Measurements from ENCODE around the gene PNPLA7.
A peak's percentile ranks its signal among the peaks of the same experiment; 100 is the strongest.

Gene PNPLA7

DNA sequence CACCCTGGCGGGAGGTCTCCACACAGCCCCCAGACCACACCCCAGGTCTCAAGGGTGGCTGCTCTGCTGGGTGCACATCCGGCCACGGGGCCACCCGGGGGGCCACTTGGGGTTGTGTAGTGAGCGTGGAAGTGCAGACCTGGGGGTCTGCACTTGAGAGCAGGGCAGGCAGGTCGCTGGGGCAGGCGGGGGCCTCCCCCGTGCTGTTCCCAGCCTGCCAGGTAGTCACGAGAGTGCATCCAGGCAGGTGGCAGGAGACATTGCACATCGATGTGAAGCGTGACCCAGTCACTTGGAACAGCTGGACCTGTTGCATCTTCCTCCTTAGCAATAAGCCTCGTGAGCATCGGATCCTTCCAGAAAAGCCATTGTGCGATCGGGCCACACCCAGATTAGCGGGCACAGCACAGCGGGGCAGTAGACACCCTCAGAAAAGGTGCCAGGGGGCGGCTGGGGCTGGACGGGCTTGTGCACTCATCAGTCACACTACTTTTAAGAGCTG, 104.2 kb downstream of the PNPLA7 start:
- Histone ChIP-seq H3K27ac (no peak overlapping the region), H3K4me2 (ENCODE audit: low read length) (no peak overlapping the region), H3K4me3 (ENCODE audit: low read depth, low read length) (no peak overlapping the region), H3K27me3 (ENCODE audit: control insufficient read depth, insufficient read depth, low read length) (no peaks in the 10 kb centered on the region), H3K79me2 (no peaks in the 10 kb centered on the region), H3K36me3 (ENCODE audit: control insufficient read depth, insufficient read depth, low read length) (no peaks in the 10 kb centered on the region), H2AFZ (no peak overlapping the region), H3K9ac (no peak overlapping the region), H3K4me1 (no peaks in the 10 kb centered on the region), H3K9me3 (ENCODE audit: control insufficient read depth, low read length) (no peaks in the 10 kb centered on the region)
- TF ChIP-seq, protein P1, sequence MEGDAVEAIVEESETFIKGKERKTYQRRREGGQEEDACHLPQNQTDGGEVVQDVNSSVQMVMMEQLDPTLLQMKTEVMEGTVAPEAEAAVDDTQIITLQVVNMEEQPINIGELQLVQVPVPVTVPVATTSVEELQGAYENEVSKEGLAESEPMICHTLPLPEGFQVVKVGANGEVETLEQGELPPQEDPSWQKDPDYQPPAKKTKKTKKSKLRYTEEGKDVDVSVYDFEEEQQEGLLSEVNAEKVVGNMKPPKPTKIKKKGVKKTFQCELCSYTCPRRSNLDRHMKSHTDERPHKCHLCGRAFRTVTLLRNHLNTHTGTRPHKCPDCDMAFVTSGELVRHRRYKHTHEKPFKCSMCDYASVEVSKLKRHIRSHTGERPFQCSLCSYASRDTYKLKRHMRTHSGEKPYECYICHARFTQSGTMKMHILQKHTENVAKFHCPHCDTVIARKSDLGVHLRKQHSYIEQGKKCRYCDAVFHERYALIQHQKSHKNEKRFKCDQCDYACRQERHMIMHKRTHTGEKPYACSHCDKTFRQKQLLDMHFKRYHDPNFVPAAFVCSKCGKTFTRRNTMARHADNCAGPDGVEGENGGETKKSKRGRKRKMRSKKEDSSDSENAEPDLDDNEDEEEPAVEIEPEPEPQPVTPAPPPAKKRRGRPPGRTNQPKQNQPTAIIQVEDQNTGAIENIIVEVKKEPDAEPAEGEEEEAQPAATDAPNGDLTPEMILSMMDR (IDR thresholded peaks at IDR 0.05), result no peak

DNA sequence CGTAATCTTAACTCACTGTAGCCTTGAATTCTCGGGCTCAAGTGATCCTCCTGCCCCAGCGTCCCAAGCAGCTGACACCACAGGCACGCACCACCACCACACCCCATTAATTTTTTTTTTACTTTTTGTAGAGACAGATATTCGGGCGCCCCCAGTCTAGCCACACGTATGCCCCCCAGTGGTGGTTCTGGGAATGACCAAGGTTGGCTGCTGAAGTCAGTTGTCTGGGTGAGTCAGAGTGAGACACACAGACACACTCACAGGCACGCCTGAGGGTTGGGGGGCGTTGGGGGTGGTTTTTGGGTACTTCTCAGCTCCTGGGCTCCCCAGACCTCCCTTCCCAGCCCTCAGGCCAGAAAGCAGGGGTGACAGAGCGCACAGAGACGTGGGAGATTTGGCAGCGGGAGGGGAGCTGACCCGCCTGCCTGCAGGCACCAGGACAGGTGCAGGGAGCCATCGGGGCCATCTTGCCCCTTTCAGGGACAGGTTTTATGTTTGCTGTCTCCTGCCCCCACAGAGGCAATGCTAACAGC, 104.9 kb downstream of the PNPLA7 start:
- no peak overlapping the region for H3K27ac ChIP-seq
- H3K4me2 ChIP-seq (ENCODE audit: low read length), result no peak overlapping the region
- H3K79me2 ChIP-seq, result no peaks in the 10 kb centered on the region
- H3K4me3 ChIP-seq (ENCODE audit: low read depth, low read length), result no peak overlapping the region
- H3K36me3 ChIP-seq (ENCODE audit: control insufficient read depth, insufficient read depth, low read length), result no peaks in the 10 kb centered on the region
- no peak overlapping the region for H2AFZ ChIP-seq
- TF ChIP-seq, protein P1 (IDR thresholded peaks at IDR 0.05), result peak; percentile 63
- no peaks in the 10 kb centered on the region for H3K4me1 ChIP-seq
- H3K9ac ChIP-seq, result no peak overlapping the region
- H3K9me3 ChIP-seq (ENCODE audit: control insufficient read depth, low read length), result no peaks in the 10 kb centered on the region
- no peaks in the 10 kb centered on the region for H3K27me3 ChIP-seq (ENCODE audit: control insufficient read depth, insufficient read depth, low read length)

GRCh38 chr9:137444106-137444790, 106.0 kb downstream of the PNPLA7 start:
- Histone ChIP-seq H3K27me3 (ENCODE audit: control insufficient read depth, insufficient read depth, low read length) (no peaks in the 10 kb centered on the region), H3K4me1 (no peaks in the 10 kb centered on the region), H3K79me2 (no peaks in the 10 kb centered on the region), H3K36me3 (ENCODE audit: control insufficient read depth, insufficient read depth, low read length) (no peaks in the 10 kb centered on the region), H2AFZ (no peak overlapping the region), H3K4me2 (ENCODE audit: low read length) (no peak overlapping the region), H3K9me3 (ENCODE audit: control insufficient read depth, low read length) (no peaks in the 10 kb centered on the region), H3K27ac (no peak overlapping the region), H3K4me3 (ENCODE audit: low read depth, low read length) (no peak overlapping the region), H3K9ac (no peak overlapping the region)
- TF ChIP-seq, protein P1 (IDR thresholded peaks at IDR 0.05), result no peak

DNA sequence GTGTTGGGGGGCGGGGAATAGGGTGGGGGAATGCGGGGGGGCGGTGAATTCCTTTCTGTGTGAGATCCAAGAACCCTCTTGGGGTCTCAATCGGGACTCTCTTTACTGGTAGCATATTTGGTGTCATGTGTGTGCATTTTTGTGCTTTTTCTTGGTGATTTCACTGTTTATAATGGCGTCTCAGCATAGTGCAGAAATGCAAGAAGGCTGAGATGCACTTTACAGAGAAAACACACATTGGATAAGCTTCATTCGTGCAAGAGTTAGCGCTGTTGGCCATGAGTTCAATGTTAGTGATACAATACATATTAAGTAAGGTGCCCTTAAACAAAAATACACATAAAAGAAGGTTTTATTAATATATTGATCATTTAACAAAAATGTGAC, 108.3 kb downstream of the PNPLA7 start:
- no peaks in the 10 kb centered on the region for H3K79me2 ChIP-seq
- no peaks in the 10 kb centered on the region for H3K9me3 ChIP-seq (ENCODE audit: control insufficient read depth, low read length)
- H3K27me3 ChIP-seq (ENCODE audit: control insufficient read depth, insufficient read depth, low read length), result no peaks in the 10 kb centered on the region
- no peak overlapping the region for H3K27ac ChIP-seq
- TF ChIP-seq, protein P1 (IDR thresholded peaks at IDR 0.05), result no peak
- H3K4me1 ChIP-seq, result no peaks in the 10 kb centered on the region
- no peak overlapping the region for H3K4me3 ChIP-seq (ENCODE audit: low read depth, low read length)
- no peak overlapping the region for H3K9ac ChIP-seq
- no peak overlapping the region for H3K4me2 ChIP-seq (ENCODE audit: low read length)
- no peaks in the 10 kb centered on the region for H3K36me3 ChIP-seq (ENCODE audit: control insufficient read depth, insufficient read depth, low read length)
- H2AFZ ChIP-seq, result no peak overlapping the region

Measured in parathyroid adenoma (tissue), 2 donors.